Measurements from ENCODE around the gene RNASE8.

DNA sequence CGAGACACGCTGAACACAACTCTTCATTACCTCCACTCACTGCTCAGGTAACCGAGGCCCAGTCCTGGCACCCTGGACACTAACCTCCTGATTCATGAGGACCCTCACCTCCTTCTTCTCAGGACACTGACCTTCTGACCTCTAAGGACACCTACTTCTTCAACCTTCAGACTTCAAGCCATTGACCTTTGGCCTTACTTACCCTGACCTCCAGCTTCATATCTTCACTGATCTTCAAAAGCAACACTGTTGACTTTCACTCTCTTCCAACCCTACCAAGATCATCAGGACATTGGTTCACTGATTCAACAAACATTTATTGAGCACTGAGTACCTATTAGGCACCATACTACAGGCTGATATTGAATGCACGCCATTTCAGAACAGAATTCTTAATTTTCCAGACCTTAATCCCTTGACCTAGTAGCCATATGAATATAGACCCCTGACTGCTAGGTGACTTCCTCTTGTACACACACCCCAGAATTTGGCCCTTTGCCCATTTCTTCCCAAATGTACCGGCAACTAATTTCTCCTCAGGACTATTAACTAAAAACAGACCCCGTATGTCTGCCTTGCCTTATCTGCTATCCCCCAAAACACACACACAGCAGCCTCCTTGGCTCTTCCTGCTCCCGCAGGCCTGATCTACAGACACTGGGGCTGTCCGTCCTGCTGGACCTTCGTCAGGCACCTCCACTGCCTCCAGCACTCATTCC is 18.3 kb downstream of the RNASE8 start:
- TF ChIP-seq, protein P1, sequence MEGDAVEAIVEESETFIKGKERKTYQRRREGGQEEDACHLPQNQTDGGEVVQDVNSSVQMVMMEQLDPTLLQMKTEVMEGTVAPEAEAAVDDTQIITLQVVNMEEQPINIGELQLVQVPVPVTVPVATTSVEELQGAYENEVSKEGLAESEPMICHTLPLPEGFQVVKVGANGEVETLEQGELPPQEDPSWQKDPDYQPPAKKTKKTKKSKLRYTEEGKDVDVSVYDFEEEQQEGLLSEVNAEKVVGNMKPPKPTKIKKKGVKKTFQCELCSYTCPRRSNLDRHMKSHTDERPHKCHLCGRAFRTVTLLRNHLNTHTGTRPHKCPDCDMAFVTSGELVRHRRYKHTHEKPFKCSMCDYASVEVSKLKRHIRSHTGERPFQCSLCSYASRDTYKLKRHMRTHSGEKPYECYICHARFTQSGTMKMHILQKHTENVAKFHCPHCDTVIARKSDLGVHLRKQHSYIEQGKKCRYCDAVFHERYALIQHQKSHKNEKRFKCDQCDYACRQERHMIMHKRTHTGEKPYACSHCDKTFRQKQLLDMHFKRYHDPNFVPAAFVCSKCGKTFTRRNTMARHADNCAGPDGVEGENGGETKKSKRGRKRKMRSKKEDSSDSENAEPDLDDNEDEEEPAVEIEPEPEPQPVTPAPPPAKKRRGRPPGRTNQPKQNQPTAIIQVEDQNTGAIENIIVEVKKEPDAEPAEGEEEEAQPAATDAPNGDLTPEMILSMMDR (IDR thresholded peaks at IDR 0.05 in 4 of 5, conservative IDR thresholded peaks at IDR 0.05 in 1 of 5) = no peak
- TF ChIP-seq POLR2A (IDR thresholded peaks at IDR 0.05) = no peak
